ENCODE measurements around the gene CYP27B1.

Gene CYP27B1

DNA sequence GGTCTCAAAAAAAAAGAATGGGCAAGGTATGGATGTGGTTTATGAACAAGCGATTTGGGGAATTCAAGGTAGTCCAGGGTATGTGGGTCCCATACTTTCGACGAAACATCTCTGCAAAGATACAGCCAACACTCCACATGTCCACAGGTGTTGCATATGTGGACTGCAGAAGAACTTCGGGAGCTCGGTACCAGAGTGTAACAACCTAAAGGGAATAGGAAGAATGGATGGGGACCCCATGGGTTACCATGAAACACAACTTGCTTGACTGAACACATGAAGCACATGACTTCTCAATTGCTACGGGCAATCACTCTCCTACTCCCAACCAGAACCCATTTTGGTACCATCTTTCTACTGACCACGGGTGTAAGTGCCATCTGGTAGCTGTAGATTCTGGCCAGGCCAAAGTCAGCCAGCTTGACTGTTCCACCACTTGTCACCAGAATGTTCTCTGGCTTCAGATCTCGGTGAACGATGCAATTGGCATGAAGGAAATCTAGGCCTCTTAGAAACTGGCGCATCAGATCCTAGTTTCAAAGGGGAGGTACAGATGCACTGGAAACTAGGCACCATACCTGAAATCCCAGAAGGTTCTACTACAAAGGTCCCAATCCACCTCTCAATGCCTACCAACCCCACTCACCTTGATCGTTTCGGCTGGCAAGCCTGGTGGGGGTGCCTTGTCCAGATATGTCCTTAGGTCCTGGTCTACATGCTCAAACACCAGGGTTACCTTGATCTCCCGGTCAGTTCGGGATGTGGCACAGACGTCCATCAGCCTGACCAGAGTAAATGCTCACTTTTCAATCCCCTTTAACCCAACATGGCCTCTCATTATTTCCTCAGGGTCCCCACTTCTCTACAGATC lies 16.1 kb downstream of the CYP27B1 start:
- no peak for DNase-seq

DNA sequence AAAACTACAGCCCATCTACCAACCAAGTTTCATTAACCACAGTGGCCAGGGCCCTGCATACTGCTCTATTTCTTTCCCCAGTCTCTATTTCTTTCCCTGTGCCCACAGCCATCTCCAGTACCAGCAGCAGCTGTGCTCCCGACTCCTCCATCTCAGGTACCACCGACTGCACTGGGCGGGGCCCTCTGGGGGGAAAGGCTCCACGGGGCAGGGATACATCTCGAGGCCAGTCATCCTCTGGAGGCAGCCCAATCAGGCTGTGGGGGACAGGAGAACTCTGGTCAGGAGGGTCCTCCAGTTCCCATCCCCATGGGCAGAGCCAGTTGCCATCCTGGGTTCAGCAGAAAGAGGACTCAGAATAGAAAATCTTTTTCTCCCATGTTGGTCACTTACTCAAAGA lies 17.8 kb downstream of the CYP27B1 start:
- no peak for DNase-seq

DNA sequence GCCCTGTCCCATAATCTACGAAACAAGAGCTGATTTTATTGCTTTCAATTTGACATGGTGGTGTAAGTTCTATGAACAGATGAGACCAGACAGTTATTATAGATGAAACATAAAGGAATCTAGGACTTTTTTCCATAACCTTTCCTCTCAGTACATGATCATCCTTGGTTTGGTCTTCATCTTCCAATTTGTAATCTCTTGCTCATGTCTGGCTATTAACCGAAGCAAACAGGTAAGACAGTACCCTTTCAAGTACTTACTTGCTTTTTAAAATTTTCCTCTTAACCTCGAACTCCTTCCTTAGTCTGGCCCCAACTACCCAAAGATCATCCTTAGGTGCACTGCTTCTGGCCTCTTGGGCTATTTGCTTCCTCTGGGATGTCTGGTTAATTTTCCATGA lies 20.9 kb downstream of the CYP27B1 start:
- no peak for DNase-seq

DNA sequence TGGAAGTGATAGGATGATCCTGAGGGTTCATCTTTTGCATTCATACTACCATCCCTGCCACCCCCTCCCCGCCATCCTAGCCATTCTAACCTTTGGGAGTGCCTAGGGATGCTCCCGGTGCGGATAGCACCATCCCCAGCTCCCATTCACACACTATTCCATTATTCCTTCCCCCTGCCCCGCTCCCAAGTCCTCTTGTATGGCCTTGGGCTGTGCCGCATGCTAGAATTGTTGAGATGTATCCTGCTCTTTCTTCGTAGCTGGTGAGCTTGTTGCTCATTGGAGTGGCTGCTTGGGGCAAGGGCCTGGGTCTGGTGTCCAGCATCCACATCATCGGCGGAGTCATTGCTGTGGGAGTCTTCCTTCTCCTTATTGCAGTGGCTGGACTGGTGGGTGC lies 21.4 kb downstream of the CYP27B1 start:
- no peak for DNase-seq

DNA sequence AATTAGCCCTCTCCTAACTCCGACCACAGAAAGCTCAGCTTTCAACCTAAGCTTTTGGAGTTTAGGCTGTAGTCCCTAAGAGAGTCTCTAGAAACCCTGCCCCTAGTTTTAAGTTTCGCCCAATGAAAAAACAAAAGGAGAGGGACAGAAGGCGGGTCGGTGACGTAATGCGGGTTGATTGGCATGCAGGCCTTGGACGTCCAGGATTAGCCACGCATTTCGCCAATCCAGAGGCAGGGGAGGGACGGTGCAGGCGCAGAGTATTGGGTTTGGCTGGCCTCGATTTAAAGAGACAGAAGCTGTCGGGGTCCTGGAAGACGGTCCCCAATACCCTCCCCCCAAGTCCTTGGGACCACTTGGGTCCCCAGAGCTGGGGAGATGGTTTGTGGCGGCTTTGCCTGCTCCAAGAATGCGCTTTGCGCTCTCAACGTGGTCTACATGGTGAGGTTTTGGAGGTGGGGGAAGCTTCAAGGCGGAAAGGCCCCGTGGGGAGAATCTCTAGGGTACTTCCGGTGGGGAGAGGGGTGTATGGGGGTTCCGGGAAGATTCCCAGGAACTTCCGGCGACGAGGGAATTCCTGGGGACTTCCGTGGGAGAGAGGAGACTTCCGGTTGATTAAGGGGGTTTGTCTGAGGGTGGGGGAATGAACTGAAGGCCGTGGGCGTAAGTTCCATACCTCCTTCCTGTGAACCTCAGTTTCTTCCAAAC lies 21.9 kb downstream of the CYP27B1 start, which contains the start of gene TSPAN31:
TSS of gene TSPAN31 (plus strand) at position 263 of the 708 bp plus-strand sequence. CDS start at position 379, 116 bp downstream.
- peak; percentile 97 for DNase-seq

DNA sequence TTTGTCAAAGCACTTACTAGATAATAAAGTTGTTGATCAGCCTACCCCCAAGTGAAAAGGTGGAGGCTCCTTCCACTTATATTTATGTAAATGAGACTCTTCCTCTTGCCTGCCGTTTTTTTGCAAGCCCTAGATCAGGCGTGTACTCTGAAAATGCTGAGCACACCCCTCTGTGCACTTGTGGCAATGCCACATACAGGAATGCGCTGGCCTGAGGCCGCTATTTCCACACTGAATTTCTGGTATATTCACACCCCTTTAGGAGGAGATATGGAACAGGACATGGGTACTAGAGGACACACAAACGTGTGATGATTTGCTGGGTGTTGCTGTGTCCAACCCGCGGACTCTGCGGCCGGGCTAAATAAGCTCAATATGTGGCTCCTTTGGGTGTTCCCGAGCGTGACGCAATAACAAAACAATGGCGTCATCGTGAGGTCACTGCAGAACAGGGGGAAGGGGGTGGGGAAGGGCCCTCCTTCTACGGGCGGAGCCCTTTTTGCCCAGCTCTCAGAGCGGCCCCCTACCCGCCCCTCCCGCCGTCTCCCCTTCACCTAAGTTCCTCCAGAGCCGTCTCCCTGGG lies 22.6 kb downstream of the CYP27B1 start:
- DNase-seq: no peak

DNA sequence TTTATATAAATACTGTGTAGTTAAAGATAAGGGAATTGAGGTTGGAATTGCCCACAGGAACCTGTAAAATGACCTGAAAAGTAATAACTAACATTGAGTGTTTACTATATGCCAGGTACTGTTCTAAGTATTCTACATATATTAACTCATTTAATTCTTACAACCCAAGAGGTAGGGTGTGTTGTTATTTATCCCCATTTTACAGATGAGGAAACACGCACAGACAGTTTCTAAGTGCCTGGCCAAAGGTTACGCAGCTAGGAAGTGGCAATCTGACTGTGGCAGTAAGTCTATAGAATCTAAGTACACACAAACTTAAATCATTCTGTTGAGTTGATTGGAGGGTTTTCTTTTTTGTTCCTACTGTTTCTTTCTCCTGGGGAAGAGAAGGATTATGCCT lies 23.1 kb downstream of the CYP27B1 start:
- DNase-seq: no peak

DNA sequence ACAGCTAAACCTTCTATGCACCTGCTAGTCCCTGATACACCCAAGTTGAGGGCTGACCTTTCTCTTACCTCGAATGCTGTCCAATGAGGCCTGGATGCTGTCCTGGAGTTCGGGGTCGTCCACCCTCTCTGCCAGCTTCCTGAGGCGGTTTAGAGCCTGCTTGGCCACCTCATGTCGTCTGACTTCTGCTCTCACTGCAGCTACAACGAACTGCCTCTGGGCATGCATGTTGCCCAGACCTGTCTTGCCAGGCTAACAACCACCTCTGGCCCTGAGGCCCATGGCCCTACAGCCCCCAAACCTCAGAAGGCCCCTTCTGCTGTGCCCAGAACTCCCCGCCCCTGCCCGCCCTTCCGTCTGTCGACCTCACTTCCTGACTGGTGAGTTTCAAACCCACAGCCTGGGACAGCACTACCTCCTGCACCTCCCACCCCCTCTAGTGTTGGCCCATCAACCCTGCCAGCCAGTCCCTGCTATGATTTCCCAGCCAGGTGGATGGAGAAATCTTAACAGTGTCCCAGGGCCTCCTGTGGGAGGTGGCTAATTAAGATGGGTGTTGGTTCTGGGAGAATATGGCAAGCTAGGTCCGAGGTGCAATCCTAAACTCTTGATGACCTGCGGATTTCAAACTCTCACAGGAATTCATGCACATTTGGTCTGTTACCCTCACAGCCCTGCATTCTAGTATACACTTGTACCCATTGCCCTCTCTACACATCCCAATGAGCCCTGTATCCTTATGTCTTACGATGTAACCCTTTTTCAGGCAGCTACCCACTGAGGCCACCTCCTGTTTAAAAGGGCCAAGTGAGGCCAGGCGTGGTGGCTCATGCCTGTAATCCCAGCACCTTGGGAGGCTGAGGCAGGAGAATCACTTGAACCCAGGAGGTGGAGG lies 24.8 kb downstream of the CYP27B1 start:
- DNase-seq: no peak

DNA sequence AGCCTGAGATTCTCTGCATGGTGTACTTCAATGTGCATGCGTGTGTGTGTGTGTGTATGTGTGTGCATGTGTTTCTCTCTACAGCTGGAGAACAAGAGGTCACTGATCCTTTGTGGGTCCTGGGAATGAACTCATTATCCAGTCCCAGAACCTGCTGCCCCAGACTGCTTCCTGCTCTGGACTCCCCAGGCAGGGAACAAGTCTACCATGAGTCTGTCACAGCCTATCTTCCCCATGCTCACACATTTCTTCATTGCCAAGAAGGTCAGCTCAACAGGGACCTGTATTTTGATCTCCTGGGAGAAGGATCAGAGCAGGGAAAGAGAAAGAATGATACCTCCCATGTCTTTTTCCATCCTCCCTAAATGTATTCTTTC lies 25.5 kb downstream of the CYP27B1 start:
- no peak for DNase-seq

DNA sequence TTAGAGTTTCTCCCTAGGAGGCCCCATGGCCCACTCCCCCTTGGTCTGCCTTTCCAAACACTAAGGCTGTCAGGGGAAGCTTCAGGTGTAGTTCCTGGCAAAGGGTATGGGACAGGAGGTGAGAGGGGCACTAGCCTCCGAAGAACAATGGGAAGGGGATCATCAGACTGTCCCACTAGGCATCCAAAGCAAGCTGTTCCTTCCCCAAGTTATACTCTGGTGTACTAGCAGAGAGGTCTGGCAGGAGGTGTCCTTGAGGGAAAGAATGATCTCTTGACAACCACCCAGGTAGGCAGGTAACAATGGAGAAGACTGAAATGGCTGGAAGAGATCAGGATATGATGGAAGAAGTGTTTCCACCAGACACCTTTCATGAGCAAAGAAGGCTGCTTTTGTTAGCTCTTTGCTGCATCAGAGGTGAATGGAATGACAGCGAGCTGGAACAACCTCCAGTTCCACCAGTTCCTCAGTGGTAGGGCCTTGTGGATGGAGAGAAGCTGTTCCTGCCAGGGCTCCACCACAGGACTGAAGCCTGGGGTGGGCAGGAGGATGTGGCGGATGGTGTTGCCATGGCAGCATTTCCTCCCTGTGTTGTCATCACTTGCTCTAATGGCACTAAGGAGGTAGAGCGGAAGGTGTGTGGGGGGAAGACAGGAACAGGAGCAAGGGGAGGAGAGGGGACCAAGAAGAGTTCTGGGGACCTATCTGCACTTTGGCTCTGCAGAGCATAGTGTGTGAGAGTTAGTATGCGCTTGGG lies 26.0 kb downstream of the CYP27B1 start:
- peak; percentile 22 for DNase-seq

DNA sequence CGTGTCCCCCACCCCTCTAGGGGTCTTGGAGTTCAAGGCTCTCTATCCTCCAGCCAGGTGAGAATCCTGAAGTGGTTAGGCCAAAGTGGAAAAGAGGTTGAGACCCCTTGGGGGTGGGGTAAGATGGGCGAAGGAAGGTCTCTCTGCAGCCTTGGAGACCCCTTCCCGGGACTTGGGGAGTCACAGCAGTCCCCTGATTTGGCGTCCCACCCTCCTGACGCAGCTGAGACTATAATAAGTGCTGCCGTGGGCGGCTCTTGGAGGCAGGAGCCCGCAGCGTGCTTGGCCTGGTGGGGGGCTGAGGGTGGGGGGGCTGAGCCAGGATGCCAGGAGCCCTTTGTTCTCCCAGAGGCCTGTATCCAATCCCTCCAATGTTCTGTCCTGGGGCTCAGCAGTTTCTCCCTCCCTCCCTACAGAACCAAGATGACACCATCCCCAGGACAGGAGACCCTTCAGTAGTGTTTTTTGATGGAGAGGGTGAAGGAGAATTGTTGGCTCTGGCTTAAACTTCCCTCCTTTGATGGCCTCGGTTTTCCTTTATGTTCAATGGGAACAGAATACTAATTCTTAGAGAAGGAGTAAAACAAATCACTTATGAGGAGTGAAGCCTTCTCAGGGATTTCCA lies 26.9 kb downstream of the CYP27B1 start:
- no peak for DNase-seq

DNA sequence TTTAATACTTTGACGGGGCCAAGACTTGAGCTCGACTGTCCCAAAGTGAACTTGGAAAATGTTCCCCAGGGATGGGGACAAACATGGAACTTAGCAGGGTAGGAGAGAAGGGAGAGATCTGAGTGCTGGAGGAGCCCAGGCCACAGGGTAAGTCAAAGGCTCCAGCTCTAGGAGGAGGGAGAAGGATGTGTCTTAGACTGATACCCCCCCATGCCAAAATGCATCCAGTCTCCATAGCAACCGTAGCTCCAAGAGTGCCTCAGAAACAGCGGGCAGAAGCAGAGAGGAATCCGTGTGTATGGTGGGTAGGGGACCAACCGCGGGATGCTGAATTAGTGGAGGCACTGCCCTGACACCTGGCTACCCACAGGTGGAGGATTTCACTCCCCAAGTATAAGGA lies 27.5 kb downstream of the CYP27B1 start:
- no peak for DNase-seq

DNA sequence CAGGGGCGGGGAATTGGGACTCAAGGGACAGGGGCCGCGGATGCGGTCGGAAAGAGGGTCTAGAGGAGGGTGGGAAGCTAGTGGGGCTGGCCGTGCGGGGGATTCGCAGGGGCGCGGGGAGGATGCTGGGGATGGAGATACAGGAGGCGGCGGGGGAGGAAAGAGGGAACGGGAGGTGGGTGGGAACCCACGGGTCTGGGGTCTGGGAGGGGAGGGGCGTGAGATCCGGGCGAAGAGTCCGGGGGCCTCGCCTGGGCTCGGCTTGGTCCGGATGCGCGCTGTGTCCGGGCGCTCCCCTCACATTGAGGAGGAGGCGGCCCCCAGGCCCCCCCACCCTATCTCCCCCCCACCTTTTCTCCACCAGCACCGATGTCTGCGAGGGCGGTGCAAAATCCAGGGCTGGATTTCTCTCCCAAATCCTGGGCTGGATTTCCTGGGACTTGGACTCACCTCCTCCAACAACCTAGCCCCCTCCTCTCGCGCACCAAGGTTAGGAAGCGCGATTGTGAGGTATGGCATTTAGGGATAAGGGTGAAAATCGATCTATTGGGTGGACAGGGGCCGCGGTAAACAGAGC lies 28.1 kb downstream of the CYP27B1 start, which contains the start of gene AGAP2:
TSS of gene AGAP2 (minus strand) at position 82 of the 577 bp plus-strand sequence. CDS start 496 bp downstream, outside the sequence.
- DNase-seq: no peak

DNA sequence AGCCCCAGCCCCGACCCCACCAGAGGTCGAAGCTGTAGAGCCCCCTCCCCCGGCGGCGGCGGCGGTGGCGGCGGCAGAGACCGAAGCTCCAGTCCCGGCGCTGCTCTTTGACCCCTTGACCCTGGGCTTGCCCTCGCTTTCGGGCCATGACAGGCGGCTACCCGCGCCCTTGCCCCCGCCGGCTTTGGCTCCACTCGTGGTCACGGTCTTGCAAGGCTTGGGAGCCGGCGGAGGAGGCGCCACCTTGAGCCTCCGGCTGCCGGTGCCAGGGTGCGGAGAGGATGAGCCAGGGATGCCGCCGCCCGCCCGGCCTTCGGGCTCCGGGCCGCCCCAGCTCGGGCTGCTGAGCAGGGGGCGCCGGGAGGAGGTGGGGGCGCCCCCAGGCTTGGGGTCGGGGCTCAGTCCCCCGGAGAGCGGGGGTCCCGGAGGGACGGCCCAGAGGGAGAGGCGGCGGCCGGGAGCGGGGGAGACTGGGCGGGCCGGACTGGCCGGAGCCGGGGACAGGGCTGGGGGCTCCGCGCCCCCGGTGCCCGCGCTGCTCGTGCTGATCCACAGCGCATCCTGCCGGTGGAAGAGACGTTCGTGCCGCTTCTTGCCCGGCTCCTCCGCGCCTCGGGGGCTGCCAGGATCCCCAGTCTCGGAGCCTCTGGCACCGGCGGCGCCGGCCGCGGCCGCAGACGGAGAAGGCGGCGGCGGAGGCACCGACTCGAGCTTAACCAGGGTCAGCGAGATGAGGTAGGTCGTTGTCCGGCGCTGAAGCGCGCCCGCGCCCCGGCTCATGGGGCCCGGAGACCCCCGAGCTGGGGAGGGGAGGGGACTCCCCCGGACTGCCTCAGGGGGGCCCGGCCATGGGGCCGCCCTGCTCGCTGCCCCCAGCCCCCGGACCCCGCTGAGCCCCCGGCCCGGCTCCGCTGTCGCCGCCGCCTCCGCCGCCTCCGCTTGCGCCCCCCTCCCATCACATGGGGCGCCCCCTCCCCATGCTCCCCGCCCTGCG lies 29.1 kb downstream of the CYP27B1 start:
- no peak for DNase-seq

DNA sequence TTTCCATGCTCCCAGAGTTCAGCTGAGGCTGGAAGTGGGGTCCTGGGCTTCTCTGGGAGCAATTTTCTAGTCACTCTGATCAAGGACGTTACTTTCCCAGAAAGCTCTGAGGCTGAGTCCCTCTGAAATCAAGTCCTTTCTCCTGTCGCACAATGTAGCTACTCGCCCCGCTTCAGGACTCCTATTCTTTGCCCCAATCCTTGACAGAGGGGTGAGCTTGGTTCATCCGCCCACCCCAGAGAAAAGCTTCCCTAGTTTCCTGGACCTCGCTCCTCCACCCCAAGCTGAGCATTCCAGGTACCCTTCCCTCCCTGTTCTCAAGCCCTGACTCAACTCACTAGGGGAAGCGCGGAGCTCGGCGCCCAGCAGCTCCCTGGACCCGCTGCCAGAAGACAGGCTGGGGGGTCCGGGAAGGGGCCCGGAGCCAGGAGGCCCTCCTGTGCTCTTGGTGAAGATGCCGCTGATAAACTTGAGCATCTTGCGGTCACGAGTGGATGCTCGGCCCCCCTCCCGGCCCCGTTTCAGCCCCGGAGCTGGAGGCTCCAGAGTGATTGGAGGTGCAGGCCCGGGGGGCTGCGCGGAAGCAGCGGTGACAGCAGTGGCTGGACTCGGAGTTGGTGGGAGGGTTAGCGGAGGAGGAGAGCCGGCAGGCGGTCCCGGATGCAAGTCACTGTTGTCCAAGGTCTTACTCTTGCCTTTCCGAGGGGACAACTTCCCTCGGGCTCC lies 30.0 kb downstream of the CYP27B1 start:
- no peak for DNase-seq

DNA sequence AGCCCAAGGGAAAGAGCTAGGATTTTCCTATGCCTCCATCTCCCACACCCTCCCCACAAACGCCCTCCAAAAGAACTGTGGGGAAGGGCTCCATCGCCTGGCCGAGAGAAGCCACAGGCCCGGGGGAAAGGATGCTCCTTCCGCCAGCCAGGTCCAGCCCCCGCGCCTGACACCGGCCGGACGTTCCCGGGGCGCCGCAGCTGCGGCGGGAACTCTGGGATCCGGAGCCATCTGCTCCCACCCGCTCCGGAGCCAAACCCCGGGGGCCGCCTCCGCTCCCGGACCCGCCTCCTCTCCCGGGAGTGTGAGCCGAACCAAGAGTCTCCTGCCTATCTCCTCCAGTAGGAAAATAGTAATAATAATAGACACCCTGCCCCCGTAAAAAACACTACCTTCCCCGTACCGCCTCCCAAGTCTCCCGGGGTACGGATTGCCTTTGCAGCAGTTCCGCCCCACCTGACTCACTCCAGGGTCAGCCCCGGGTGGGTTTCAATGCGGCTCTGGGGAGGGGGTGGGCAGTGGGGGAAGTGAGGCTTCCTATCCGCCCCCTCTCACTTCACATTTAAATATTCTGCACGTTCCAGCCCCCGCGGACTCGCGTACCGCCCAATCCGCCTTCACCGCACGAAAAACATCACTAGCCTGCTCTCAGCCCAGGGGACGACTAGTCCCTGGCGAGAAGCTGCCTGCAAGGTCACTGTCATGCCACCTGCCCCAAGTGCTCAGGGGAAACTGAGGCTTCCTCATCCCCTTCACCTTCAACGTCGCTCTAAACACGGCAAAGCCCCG lies 30.7 kb downstream of the CYP27B1 start:
- DNase-seq: no peak

DNA sequence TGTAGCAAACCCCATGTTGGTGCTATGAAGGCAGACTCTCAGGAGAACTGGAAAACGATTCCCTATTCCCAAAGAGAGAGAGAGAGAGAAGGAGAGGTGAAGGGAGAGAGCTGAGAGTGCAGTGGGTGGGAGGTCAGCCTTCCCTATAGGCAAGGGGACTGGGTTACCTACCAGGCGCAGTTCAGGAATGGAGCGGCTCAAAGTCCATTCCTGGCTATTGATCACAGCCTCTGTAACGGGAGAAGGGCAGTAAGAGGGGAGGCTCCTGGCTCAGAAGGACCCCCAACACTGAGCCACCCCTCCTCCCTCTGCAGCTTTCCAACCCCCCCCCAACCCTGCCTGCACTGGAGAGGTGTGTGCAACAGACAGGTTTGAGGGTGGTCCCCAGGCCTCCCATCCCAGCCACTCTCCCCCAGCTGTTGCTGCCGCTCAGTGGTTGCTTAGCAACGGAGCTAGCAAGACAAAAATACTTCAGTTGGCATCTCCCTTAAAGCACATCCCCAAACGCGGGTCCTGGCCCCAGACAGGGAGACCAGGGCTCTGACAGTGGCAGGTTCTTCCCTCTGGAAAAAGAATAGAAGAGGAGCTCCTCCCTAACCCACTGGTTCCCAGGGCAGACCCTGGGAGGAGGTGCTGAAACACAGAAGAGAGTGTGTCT lies 31.6 kb downstream of the CYP27B1 start:
- DNase-seq: no peak

DNA sequence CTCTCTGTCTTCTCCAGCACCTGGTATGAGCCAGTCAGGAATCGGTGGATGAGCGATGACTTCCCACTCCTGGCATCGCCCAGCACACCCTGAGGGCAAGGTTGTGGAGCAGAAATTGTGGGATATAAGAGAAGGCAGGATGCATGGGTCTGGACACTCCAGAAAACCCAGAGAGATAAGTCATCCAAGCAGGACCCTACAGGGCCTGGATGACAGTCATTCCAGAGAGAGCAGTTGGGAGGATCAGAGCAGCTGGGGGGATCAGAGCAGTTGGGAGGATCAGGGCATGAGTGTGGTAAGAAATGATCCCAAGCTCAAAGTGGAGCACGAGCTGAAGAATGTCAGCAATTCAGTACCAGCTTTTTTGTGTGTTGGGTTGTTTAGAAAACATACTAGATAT lies 32.3 kb downstream of the CYP27B1 start:
- no peak for DNase-seq

Measured in DMS153 (cell line).